ENCODE results near the gene HEY2.

HEY2 gene

GRCh38 chr6:125797120-125797885 lies 47.9 kb downstream of the HEY2 start:
- H3K27ac ChIP-seq, result no peak overlapping the region
- no peaks in the 10 kb centered on the region for H3K27me3 ChIP-seq (replicated peaks)
- no peaks in the 10 kb centered on the region for H3K36me3 ChIP-seq (replicated peaks)
- in situ Hi-C loops (cut with HindIII; ENCODE audit: low pct_ligation_motif_present, low sequenced_read_pairs), result loop anchor here (25.0 kb wide), 1 partner anchor 165 kb away; the partner anchor contains the start of gene HINT3
- DNase-seq, result no peak
- no peak overlapping the region for H3K4me3 ChIP-seq (ENCODE audit: low read depth, low read length)
- TF ChIP-seq CTCF (IDR thresholded peaks at IDR 0.05; ENCODE audit: low read depth, low read length, missing control alignments), result no peak

- TF ChIP-seq CTCF (IDR thresholded peaks at IDR 0.05; ENCODE audit: low read depth, low read length, missing control alignments), result no peak
- Histone ChIP-seq H3K36me3 (replicated peaks) (no peaks in the 10 kb centered on the region), H3K27me3 (replicated peaks) (no peaks in the 10 kb centered on the region), H3K27ac (no peak overlapping the region), H3K4me3 (ENCODE audit: low read depth, low read length) (no peak overlapping the region)
- in situ Hi-C loops (cut with HindIII; ENCODE audit: low pct_ligation_motif_present, low sequenced_read_pairs), result loop anchor here (25.0 kb wide), 1 partner anchor 164 kb away; the partner anchor contains the start of gene HINT3
- DNase-seq, result no peak
Observed at GRCh38 chr6:125797886-125798444, 48.5 kb downstream of the HEY2 start.

- Histone ChIP-seq H3K27me3 (replicated peaks) (no peaks in the 10 kb centered on the region), H3K36me3 (replicated peaks) (no peaks in the 10 kb centered on the region), H3K4me3 (ENCODE audit: low read depth, low read length) (no peak overlapping the region), H3K27ac (no peak overlapping the region)
- DNase-seq, result no peak
- TF ChIP-seq CTCF (IDR thresholded peaks at IDR 0.05; ENCODE audit: low read depth, low read length, missing control alignments), result no peak
- in situ Hi-C loops (cut with HindIII; ENCODE audit: low pct_ligation_motif_present, low sequenced_read_pairs), result loop anchor here (25.0 kb wide), 1 partner anchor 163 kb away; the partner anchor contains the start of gene HINT3
Observed at GRCh38 chr6:125798734-125799508, 49.5 kb downstream of the HEY2 start.

- in situ Hi-C loops (cut with HindIII; ENCODE audit: low pct_ligation_motif_present, low sequenced_read_pairs), result no loop called here
- no peak for DNase-seq
- Histone ChIP-seq H3K36me3 (replicated peaks) (no peaks in the 10 kb centered on the region), H3K27me3 (replicated peaks) (no peaks in the 10 kb centered on the region), H3K4me3 (ENCODE audit: low read depth, low read length) (no peak overlapping the region), H3K27ac (peak overlapping the region; percentile 67)
- TF ChIP-seq CTCF (IDR thresholded peaks at IDR 0.05; ENCODE audit: low read depth, low read length, missing control alignments), result no peak
Observed at GRCh38 chr6:125802383-125802782, 53.0 kb downstream of the HEY2 start.

GRCh38 chr6:125802943-125803377 lies 53.5 kb downstream of the HEY2 start:
- Histone ChIP-seq H3K27ac (peak overlapping the region; percentile 67), H3K4me3 (ENCODE audit: low read depth, low read length) (no peak overlapping the region), H3K27me3 (replicated peaks) (no peaks in the 10 kb centered on the region), H3K36me3 (replicated peaks) (no peaks in the 10 kb centered on the region)
- peak; percentile 22 for DNase-seq
- no peak for TF ChIP-seq CTCF (IDR thresholded peaks at IDR 0.05; ENCODE audit: low read depth, low read length, missing control alignments)
- in situ Hi-C loops (cut with HindIII; ENCODE audit: low pct_ligation_motif_present, low sequenced_read_pairs), result no loop called here
